ENCODE measurements around the gene PACSIN1.

- TF ChIP-seq EZH2 (IDR thresholded peaks at IDR 0.05; ENCODE audit: low read length) (no peak), CTCF (optimal IDR thresholded peaks at IDR 0.05 in 1 of 3, IDR thresholded peaks at IDR 0.05 in 1 of 3, conservative IDR thresholded peaks at IDR 0.05 in 1 of 3; ENCODE audit: extremely low read depth in 1 of 3, insufficient read depth in 2 of 3, low read length in 3 of 3) (no peak)
Observed at GRCh38 chr6:34569361-34569973, 103.6 kb downstream of the PACSIN1 start.

Measured in keratinocyte (primary cell).